Measurements from ENCODE around the gene KCNMA1. TPM values are rescaled to one million over a fixed set of nuclear protein-coding genes. Genes with fewer than 3 reads are reported as not detected.

Gene KCNMA1
- polyA plus RNA-seq, 1 of the 3 experiments (the other 2 are of a cell fraction) = 107 TPM

DNA sequence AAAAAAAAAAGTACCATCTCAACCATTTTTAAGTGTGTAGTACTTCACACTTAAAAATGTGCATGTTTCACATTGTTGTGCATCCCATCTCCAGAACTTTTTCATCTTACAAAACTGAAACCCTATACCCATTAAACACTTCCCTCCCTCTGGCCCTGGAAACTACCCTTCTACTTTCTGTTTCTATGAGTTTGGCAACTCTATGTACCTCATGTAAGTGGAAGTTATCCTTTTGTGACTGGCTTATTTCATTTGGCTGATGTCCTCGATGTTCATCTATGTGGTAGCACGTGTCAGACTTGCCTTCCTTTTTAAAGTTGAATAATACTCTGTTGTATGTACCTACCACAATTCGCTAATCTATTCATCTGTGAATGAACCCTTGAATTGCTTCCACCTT is 12.2 kb downstream of the KCNMA1 start:
- 93% methylated on average over 3 of the region's 3 CpGs for WGBS (ENCODE audit: low lambda C conversion rate)
- TF ChIP-seq GATA2 (CRISPR knock-in tag; IDR thresholded peaks at IDR 0.05) = no peak
- no peak for TF ChIP-seq FOSL2 (IDR thresholded peaks at IDR 0.05; ENCODE audit: borderline replicate concordance, low read depth)
- no peak for TF ChIP-seq SIN3A (IDR thresholded peaks at IDR 0.05; ENCODE audit: borderline replicate concordance, low read depth, low read length)
- TF ChIP-seq, protein P1, sequence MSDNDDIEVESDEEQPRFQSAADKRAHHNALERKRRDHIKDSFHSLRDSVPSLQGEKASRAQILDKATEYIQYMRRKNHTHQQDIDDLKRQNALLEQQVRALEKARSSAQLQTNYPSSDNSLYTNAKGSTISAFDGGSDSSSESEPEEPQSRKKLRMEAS (IDR thresholded peaks at IDR 0.05; ENCODE audit: low read depth) = no peak
- TF ChIP-seq FOXM1 (IDR thresholded peaks at IDR 0.05; ENCODE audit: low read depth) = no peak
- TF ChIP-seq ELF1 (IDR thresholded peaks at IDR 0.05) = no peak
- TF ChIP-seq NFIC (IDR thresholded peaks at IDR 0.05; ENCODE audit: borderline replicate concordance) = no peak
- no peak for TF ChIP-seq EZH2phosphoT487 (IDR thresholded peaks at IDR 0.05; ENCODE audit: borderline replicate concordance, low read depth)
- no peak for TF ChIP-seq RCOR1 (IDR thresholded peaks at IDR 0.05; ENCODE audit: low read length)
- TF ChIP-seq ZBTB33 (IDR thresholded peaks at IDR 0.05; ENCODE audit: borderline replicate concordance, low read depth) = no peak
- TF ChIP-seq, protein P2, sequence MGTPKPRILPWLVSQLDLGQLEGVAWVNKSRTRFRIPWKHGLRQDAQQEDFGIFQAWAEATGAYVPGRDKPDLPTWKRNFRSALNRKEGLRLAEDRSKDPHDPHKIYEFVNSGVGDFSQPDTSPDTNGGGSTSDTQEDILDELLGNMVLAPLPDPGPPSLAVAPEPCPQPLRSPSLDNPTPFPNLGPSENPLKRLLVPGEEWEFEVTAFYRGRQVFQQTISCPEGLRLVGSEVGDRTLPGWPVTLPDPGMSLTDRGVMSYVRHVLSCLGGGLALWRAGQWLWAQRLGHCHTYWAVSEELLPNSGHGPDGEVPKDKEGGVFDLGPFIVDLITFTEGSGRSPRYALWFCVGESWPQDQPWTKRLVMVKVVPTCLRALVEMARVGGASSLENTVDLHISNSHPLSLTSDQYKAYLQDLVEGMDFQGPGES (IDR thresholded peaks at IDR 0.05; ENCODE audit: low read depth, low read length) = no peak
- TF ChIP-seq TAF1 (IDR thresholded peaks at IDR 0.05; ENCODE audit: borderline replicate concordance, low read depth, low read length) = no peak
- TF ChIP-seq, protein P3, sequence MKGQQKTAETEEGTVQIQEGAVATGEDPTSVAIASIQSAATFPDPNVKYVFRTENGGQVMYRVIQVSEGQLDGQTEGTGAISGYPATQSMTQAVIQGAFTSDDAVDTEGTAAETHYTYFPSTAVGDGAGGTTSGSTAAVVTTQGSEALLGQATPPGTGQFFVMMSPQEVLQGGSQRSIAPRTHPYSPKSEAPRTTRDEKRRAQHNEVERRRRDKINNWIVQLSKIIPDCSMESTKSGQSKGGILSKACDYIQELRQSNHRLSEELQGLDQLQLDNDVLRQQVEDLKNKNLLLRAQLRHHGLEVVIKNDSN (IDR thresholded peaks at IDR 0.05; ENCODE audit: borderline replicate concordance, low read depth) = no peak
- no peak for TF ChIP-seq MEF2A (IDR thresholded peaks at IDR 0.05; ENCODE audit: borderline replicate concordance, low read depth)
- TF ChIP-seq PBX3 (IDR thresholded peaks at IDR 0.05) = no peak
- TF ChIP-seq MXI1 (IDR thresholded peaks at IDR 0.05; ENCODE audit: low read depth, low read length) = no peak
- TF ChIP-seq, protein P4, sequence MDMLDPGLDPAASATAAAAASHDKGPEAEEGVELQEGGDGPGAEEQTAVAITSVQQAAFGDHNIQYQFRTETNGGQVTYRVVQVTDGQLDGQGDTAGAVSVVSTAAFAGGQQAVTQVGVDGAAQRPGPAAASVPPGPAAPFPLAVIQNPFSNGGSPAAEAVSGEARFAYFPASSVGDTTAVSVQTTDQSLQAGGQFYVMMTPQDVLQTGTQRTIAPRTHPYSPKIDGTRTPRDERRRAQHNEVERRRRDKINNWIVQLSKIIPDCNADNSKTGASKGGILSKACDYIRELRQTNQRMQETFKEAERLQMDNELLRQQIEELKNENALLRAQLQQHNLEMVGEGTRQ (IDR thresholded peaks at IDR 0.05; ENCODE audit: borderline replicate concordance, low read depth, low read length) = no peak
- no peak for TF ChIP-seq NRF1 (IDR thresholded peaks at IDR 0.05; ENCODE audit: low read depth, low read length)
- no peaks in the 10 kb centered on the region for H3F3A ChIP-seq (replicated peaks; ENCODE audit: insufficient read depth)
- H3K4me2 ChIP-seq = no peak overlapping the region
- no peak overlapping the region for H3K4me3 ChIP-seq (ENCODE audit: low read depth in 2 of 2, low read length in 1 of 2)
- ChIA-PET CTCF (interaction anchor here (0.6 kb wide), 1 partner anchor 16 kb away, joined by 3 read pairs; no protein-coding TSS in a partner anchor), POLR2A (no interaction called here)
- no peaks in the 10 kb centered on the region for H3K9me2 ChIP-seq
- no peak overlapping the region for H3K9ac ChIP-seq
- H3K79me2 ChIP-seq (ENCODE audit: insufficient read depth) = peaks cover 27% of the 10 kb centered on the region; the same call in 1 of the 2 replicates
- no peaks in the 10 kb centered on the region; a peak in 2 of 4 replicates for H3K4me1 ChIP-seq (ENCODE audit: control insufficient read depth in 1 of 2, insufficient read depth in 2 of 2, low read depth in 1 of 2, low read length in 1 of 2)
- no peak for DNase-seq
- H3K9me3 ChIP-seq = no peaks in the 10 kb centered on the region
- H3K36me3 ChIP-seq (replicated peaks in 1 of 2; ENCODE audit: control insufficient read depth in 1 of 2, insufficient read depth in 2 of 2, low read length in 1 of 2) = no peaks in the 10 kb centered on the region
- no peak overlapping the region for H3K27ac ChIP-seq (ENCODE audit: low read depth in 2 of 2, low read length in 1 of 2)
- H2AFZ ChIP-seq (ENCODE audit: low read depth) = no peak overlapping the region
- H3K27me3 ChIP-seq (ENCODE audit: insufficient read depth) = no peaks in the 10 kb centered on the region
- H4K20me1 ChIP-seq (ENCODE audit: insufficient read depth) = no peaks in the 10 kb centered on the region

All from SK-N-SH (cell line).